HCT116 (cell line): ENCODE results near the gene OPRL1. TPM values are rescaled to one million over a fixed set of nuclear protein-coding genes. Genes with fewer than 3 reads are reported as not detected.

Experiments used
- ATAC-seq: fragments of 200-7000 bp; cut with Tn5 transposase; 2 replicates; pipeline ENCODE4 v1.9.1; 2020; ENCODE audit warnings: mild to moderate bottlenecking, moderate library complexity
- BruUV-seq: library from RNA; stranded (reverse); fragments of 400-500 nt; replicated peaks from 2 replicates; lab custom pipeline; 2021; lab: Mats Ljungman, UMichigan
- CTCF ChIA-PET: fragments of 300-600 bp; sonication (Branson Sonifier 250); formaldehyde crosslinking; loops from one replicate; lab custom pipeline; 2021; ENCODE audit warnings: antibody characterized with exemption; lab: Charles Lee
- POLR2A ChIA-PET: fragments of 300-600, 350-600 bp; sonication (Branson Sonifier 250); formaldehyde crosslinking; loops from one replicate; lab custom pipeline; 2021; ENCODE audit warnings: antibody characterized with exemption; lab: Charles Lee
- RAD21 ChIA-PET, 2 experiments: fragments of 300-600 bp; sonication (Branson Sonifier 250); formaldehyde crosslinking; loops; one replicate each; lab custom pipeline; 2023; ENCODE audit warnings: low total read pairs in 2 of 2; ENCODE audit not compliant: uncharacterized antibody in 2 of 2, unreplicated experiment in 2 of 2, low non-redundant PET in 1 of 2; lab: Charles Lee
- DNase-seq: peaks from one replicate; pipeline ENCODE4 v3.0.0-alpha.2; 2010; ENCODE audit warnings: low read depth, low spot score
- H2AFZ ChIP-seq: fragments of 200-600 bp; shearing (Covaris generic), sonication (generic); 2 replicates; pipeline ENCODE4 v1.6.1; 2017; ENCODE audit warnings: low read depth, mixed run types, mixed read lengths, antibody characterized with exemption, low read length; ENCODE audit not compliant: poor library complexity, severe bottlenecking
- H3K27ac ChIP-seq: 2 replicates; pipeline ENCODE4 v1.5.1; 2012; ENCODE audit warnings: low read depth, low read length
- H3K27me3 ChIP-seq: fragments of 200-600 bp; sonication (generic); 2 replicates; pipeline ENCODE4 v1.6.1; 2016; ENCODE audit warnings: mixed run types, low read length, mixed read lengths; ENCODE audit not compliant: insufficient read depth
- H3K36me3 ChIP-seq, 2 experiments: fragments of 200-500 bp in 1 of 2; fragments of 200-600 bp in 1 of 2; sonication (Bioruptor generic) in 1 of 2; sonication (generic) in 1 of 2; 2 replicates each; pipeline versions ENCODE4 v1.5.1 to v1.6.1; 2014 to 2016; ENCODE audit warnings: low read length in 2 of 2, inconsistent platforms in 1 of 2, mixed read lengths in 1 of 2, mixed run types in 1 of 2; ENCODE audit not compliant: insufficient read depth in 2 of 2, control insufficient read depth in 1 of 2
- H3K4me1 ChIP-seq, 2 experiments: fragments of 200-600 bp in 1 of 2; sonication (generic) in 1 of 2; 2 replicates each; pipeline versions ENCODE4 v1.5.1 to v1.6.1; 2012 to 2017; ENCODE audit warnings: low read length in 2 of 2, inconsistent platforms in 1 of 2, mild to moderate bottlenecking in 1 of 2, mixed read lengths in 1 of 2, mixed run types in 1 of 2, moderate library complexity in 1 of 2; ENCODE audit not compliant: insufficient read depth in 2 of 2, control insufficient read depth in 1 of 2
- H3K4me2 ChIP-seq: fragments of 200-600 bp; sonication (generic); 2 replicates; pipeline ENCODE4 v1.6.1; 2017; ENCODE audit warnings: mixed run types, low read length, mixed read lengths
- H3K4me3 ChIP-seq, 2 experiments: fragments of 200-600 bp in 1 of 2; sonication (generic) in 1 of 2; replicated peaks in 1 of 2; 2 replicates each; pipeline ENCODE4 v1.5.1; 2011 to 2016; ENCODE audit warnings: low read length in 2 of 2, control low read depth in 1 of 2, low read depth in 1 of 2, mild to moderate bottlenecking in 1 of 2, mixed read lengths in 1 of 2, mixed run types in 1 of 2
- H3K79me2 ChIP-seq: fragments of 200-600 bp; sonication (generic); 2 replicates; pipeline ENCODE4 v1.6.1; 2017; ENCODE audit warnings: mild to moderate bottlenecking, mixed run types, low read length, moderate library complexity, mixed read lengths; ENCODE audit not compliant: insufficient read depth
- H3K9ac ChIP-seq: fragments of 200-600 bp; sonication (generic); 2 replicates; pipeline ENCODE4 v1.6.1; 2016; ENCODE audit warnings: low read length, mixed read lengths
- H3K9me2 ChIP-seq: fragments of 200-600 bp; sonication (generic), shearing (Covaris generic); 2 replicates; pipeline ENCODE4 v1.6.1; 2017; ENCODE audit warnings: mixed run types, mild to moderate bottlenecking, moderate library complexity; ENCODE audit not compliant: insufficient read depth
- H3K9me3 ChIP-seq, 2 experiments: fragments of 200-500 bp in 1 of 2; fragments of 200-600 bp in 1 of 2; sonication (Bioruptor generic) in 1 of 2; sonication (generic) in 1 of 2; 2 replicates each; pipeline ENCODE4 v1.6.1; 2014 to 2017; ENCODE audit warnings: low read length in 2 of 2, mixed read lengths in 2 of 2, inconsistent platforms in 1 of 2, low read depth in 1 of 2, mild to moderate bottlenecking in 1 of 2, mixed run types in 1 of 2, moderate library complexity in 1 of 2; ENCODE audit not compliant: control insufficient read depth in 1 of 2, insufficient read depth in 1 of 2
- H4K20me1 ChIP-seq: fragments of 200-600 bp; sonication (generic), shearing (Covaris generic); 2 replicates; pipeline ENCODE4 v1.6.1; 2017; ENCODE audit warnings: mixed run types, mild to moderate bottlenecking, moderate library complexity; ENCODE audit not compliant: insufficient read depth
- intact Hi-C: fragments of 100-400 bp; cut with micrococcal nuclease; formaldehyde crosslinking; loops from 2 replicates; pipeline ENCODE4 v1.10.0; 2022
- total RNA-seq: library from RNA; stranded (reverse); gene quantifications from one replicate; pipeline ENCODE4 v1.2.1, GENCODE V29; 2021; ENCODE audit not compliant: unreplicated experiment
- TF ChIP-seq, protein P1 (sequence below): IDR thresholded peaks from 2 replicates; pipeline ENCODE4 v1.6.1; 2012; ENCODE audit warnings: low read depth
- TF ChIP-seq, protein P2 (sequence below): IDR thresholded peaks from 2 replicates; pipeline ENCODE4 v1.6.1; 2012

The OPRL1 gene
- total RNA-seq, 1 experiment from 2014 or later, result 1.6 TPM

DNA sequence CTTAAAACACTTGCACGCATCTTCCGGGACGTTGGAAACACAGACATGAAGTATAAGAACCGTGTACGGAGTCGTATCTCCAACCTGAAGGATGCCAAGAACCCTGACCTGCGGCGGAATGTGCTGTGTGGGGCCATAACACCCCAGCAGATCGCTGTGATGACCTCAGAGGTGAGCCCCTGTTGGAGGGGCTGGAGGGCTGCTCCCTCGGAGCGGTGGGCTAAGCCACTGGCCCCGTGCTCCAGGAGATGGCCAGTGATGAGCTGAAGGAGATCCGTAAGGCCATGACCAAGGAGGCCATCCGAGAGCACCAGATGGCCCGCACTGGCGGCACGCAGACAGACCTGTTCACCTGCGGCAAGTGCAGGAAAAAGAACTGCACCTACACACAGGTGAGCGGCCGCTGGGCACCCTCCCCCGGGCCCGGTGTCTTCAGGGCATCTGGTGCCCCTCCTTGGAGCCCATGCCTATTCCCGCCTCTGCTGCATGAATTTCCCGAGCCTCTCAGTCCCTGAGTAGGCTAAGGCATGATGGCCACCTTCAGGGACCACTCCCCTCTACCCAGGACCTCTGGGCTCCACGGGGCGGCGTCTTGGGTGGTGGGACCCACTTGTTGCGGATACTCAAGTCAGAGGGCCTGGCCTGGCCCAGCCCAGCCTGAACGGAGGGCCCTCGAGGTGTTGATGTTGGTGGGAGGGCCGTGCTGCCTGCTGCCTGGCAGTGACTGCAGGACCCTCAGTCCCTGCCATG, 9.5 kb upstream of the OPRL1 start:
- RAD21 ChIA-PET, result no interaction called here
- no peak for ATAC-seq

More for the DNA sequence above, 9.5 kb upstream of the OPRL1 start:
- Histone ChIP-seq H3K4me2 (no peak overlapping the region), H2AFZ (no peak overlapping the region), H3K9me2 (no peaks in the 10 kb centered on the region), H3K79me2 (no peaks in the 10 kb centered on the region), H3K27ac (no peak overlapping the region)
- POLR2A ChIA-PET, result no interaction called here
- TF ChIP-seq, protein P1, sequence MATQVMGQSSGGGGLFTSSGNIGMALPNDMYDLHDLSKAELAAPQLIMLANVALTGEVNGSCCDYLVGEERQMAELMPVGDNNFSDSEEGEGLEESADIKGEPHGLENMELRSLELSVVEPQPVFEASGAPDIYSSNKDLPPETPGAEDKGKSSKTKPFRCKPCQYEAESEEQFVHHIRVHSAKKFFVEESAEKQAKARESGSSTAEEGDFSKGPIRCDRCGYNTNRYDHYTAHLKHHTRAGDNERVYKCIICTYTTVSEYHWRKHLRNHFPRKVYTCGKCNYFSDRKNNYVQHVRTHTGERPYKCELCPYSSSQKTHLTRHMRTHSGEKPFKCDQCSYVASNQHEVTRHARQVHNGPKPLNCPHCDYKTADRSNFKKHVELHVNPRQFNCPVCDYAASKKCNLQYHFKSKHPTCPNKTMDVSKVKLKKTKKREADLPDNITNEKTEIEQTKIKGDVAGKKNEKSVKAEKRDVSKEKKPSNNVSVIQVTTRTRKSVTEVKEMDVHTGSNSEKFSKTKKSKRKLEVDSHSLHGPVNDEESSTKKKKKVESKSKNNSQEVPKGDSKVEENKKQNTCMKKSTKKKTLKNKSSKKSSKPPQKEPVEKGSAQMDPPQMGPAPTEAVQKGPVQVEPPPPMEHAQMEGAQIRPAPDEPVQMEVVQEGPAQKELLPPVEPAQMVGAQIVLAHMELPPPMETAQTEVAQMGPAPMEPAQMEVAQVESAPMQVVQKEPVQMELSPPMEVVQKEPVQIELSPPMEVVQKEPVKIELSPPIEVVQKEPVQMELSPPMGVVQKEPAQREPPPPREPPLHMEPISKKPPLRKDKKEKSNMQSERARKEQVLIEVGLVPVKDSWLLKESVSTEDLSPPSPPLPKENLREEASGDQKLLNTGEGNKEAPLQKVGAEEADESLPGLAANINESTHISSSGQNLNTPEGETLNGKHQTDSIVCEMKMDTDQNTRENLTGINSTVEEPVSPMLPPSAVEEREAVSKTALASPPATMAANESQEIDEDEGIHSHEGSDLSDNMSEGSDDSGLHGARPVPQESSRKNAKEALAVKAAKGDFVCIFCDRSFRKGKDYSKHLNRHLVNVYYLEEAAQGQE, result no peak
- TF ChIP-seq, protein P2, sequence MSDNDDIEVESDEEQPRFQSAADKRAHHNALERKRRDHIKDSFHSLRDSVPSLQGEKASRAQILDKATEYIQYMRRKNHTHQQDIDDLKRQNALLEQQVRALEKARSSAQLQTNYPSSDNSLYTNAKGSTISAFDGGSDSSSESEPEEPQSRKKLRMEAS, result no peak
- TF ChIP-seq, all 23 proteins: peak for 0
- H3K9ac ChIP-seq, result no peak overlapping the region
- no peaks in the 10 kb centered on the region for H4K20me1 ChIP-seq
- no peaks in the 10 kb centered on the region for H3K9me3 ChIP-seq
- no TSS peak for BruUV-seq
- DNase-seq, result no peak
- H3K27me3 ChIP-seq, result no peaks in the 10 kb centered on the region
- no peaks in the 10 kb centered on the region for H3K36me3 ChIP-seq
- CTCF ChIA-PET, result interaction anchor here (1.0 to 2.2 kb wide), 2 partner anchors 13 to 31 kb away, joined by 3 to 12 read pairs; partner anchors contain the start of gene LKAAEAR1
- peaks cover 21 to 22% of the 10 kb centered on the region in 2 experiments for H3K4me1 ChIP-seq
- no peak overlapping the region for H3K4me3 ChIP-seq
- intact Hi-C loops, result no loop called here
